ENCODE data around the gene RCAN1.

Gene RCAN1

DNA sequence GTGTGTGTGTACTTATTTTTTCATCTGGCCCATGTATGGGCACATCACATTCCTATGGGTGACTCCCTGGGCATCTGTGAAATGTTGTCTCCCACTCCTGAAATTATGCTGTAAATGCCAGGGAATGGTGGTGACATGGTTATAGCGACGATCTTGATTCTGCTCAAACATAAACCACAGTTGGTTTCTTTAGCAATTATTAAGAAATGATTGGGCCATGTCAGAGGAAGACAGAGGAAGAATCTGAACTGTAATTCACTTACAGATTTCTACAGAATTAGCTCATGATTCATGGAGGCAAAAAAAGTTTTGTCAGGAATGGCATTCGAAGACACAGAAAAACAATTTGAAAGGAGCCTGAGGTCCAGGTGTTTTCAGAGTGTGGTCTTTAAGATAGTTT, 77.1 kb downstream of the RCAN1 start:
- DNase-seq (ENCODE audit: low read depth), result no peak

DNA sequence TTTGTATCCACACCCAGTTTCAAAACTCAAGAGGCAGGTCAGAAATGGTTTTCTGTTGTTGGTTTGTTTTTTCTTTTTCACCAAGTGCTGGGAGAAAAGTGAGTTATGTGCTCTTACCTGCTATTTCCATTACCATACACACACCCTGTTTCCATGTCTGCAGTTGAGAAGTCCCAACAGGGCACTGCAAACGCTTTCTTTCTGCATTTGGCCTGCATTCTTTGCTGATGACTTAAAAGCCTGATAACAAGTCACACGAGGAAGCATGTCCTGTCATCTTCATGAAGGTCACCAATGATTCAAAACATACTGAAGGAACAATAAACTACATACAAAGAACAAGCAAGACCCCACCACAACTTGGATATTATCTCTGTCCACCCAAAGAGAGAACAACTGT, 78.1 kb downstream of the RCAN1 start:
- DNase-seq (ENCODE audit: low read depth), result no peak

DNA sequence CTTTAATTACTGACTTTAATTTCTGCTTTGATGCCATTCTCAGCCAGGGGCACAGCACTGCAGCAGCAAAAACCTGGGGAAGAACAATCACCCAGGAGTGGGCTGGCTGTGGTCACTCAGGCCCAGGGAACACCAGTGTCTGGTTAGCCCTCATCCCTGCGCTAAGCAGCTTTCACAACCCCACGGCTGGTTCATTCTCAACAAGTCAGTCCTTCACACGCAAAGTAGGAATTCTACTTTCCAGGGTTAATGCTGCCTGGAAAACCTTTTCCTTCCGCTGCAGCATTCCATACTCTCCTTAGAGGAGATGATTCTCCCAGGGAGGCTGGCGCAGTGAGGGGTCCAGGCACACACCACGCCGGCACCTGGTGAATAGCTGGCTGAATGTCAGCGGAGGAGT, 78.6 kb downstream of the RCAN1 start:
- DNase-seq (ENCODE audit: low read depth), result no peak

DNA sequence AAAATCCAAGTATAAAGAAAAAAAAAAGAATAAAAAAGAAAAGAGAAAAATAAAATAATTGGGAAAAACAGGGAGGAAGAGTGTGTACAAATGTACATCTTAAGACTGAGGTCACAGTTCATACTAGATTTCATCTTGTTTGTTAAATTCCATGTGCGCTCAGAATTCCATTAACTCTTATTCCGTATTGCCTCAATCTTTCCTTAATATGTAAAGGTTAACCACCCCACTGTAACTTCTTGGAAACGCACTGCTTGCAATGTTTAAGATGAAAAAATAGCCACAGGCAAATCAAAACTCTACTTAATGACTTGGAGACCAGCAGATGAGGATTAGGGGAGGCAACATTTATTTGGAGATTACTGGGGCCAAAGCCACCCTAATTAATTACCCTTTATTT, 79.0 kb downstream of the RCAN1 start:
- no peak for DNase-seq (ENCODE audit: low read depth)

DNA sequence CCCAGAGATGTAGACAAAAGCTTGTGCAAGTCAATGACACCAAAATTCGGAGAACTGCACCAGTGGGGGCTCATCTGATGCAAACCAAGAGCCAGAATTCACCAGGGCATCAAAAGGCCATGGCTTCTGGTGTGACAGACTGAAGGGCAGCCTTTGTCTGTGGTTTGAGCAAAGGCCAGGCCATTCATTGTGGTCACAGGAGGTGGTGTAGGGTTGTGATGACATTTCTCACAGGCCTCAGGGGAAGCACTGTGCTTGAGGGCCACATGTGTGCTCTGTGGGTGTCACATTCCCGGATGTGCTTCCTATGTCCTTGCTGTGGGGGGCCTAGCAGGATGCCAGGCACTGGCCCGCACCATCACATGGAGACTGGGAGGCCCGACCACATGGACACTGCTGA, 80.4 kb downstream of the RCAN1 start:
- DNase-seq (ENCODE audit: low read depth), result no peak

DNA sequence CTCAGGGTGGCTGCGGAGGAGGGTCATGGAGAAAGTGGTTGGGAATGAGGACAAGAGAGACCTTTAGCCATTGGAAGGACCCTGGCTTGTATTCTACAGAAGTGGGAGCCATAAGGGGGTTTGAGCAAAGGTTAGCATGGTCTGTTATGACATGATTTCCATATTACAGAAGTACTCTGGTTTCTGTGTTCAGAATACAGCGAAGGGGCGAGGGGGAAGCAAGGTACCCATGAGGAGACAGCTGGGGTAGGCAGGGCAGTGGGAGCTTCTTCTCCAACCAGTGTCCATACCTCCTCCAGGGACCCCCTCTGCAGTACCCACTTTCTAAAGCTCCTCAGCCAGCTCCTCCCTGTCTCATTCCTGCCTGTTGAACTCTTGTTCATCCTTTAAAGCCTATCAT, 81.0 kb downstream of the RCAN1 start:
- no peak for DNase-seq (ENCODE audit: low read depth)

DNA sequence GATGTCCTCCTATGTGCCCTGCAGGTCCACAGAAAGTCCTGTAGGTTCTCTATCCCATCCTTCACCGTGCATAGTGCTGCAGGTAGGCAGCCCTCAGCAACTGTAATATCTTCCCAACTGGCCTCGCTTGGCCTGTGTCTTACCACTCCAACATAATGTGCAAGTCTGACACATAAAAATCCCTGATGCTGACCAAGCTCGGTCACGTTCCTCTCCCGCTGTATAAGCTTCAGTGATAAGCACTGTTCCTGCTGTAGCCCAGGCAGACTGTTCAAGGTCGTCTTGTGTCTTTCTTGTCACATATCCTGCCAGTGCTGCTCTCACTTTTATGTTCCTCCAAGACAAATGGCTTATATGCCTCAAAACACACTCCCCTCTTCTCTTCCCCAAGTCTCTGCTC, 83.5 kb downstream of the RCAN1 start:
- DNase-seq (ENCODE audit: low read depth), result no peak

DNA sequence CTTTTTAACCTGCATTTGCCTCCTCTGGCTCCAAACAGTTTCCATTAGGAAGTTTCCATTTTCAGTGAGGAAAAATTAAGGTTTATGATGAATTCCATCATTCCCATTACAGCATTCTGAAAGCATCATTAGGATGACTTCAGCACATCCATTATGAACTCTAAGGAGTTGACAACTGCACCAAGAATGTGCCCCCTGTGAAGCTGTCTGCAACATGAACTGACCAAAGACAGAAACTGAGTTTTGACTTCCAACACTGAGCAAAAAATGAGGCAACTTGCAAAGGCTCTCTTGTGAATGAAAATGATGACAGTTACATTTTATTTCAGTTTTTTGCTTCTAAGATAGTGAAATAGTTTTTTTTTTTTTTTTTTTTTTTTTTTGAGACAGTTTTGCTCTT, 84.7 kb downstream of the RCAN1 start:
- no peak for DNase-seq (ENCODE audit: low read depth)

DNA sequence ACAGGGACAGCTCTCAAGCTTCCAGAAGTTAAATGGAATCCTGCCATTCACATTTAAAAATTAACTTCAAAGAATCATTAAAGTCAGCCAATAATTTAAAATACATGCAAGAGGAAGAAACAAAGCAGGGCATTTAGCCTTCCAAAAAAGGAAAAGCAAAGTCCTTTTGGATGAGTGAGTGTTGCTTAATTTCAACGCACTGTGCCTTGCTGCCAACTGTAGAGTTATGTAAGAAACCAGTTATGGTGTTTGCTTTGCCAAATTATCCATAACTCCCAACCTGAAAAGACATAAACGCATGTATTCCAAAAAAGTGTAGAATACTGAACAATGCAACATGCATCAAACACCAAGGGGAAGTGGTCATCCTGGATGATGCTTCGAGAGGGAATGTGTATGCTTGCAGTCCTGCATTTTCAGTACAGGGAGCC, 86.8 kb downstream of the RCAN1 start:
- no peak for DNase-seq (ENCODE audit: low read depth)

DNA sequence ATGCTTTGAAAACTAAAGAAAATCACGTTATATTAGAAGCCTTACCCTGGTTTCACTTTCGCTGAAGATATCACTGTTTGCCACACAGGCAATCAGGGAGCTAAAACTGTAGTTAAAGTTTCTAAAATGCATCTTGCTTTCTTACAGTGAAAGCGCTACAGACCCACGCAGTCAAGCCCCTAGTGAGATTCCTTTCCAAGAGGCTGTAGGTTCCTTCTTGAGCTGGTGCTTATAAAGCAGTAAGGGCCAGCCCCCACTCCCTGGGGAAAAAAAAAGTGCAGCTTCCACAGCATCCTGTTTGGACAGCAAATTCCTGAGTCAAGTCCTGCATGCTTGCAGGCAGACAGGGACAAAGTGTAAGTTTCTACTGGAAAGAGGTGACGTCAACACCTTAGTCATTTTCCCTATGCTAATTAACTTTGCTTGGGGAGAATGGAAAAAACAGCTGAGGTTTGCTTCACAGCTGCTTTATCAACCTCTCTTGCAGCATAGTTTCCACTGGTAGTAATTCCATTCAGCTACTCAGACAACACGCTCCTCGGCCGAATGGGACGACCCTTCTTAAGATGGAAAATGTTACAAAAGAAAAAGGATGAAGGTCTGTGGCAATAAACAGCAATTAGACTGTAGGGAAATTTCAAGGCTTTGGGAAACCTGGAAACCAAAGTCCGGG, 88.2 kb downstream of the RCAN1 start:
- no peak for DNase-seq (ENCODE audit: low read depth)

DNA sequence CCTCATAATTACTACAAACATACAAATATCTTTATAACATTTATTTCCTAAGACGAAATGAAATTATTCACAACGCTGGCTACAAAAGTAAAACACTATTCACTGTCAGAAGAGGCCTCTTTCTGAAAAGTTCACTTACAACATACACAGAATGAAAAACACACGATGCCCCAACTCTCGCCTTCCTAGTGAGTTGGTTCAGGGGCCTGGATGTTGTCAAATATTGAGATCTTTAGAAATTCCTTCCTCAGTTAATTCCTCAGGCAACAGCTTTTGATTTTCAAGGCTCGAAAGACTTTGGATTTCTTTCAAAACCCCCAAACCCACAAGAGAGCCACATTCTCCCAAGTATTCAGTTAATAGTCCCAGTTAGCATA, 88.7 kb downstream of the RCAN1 start:
- no peak for DNase-seq (ENCODE audit: low read depth)

DNA sequence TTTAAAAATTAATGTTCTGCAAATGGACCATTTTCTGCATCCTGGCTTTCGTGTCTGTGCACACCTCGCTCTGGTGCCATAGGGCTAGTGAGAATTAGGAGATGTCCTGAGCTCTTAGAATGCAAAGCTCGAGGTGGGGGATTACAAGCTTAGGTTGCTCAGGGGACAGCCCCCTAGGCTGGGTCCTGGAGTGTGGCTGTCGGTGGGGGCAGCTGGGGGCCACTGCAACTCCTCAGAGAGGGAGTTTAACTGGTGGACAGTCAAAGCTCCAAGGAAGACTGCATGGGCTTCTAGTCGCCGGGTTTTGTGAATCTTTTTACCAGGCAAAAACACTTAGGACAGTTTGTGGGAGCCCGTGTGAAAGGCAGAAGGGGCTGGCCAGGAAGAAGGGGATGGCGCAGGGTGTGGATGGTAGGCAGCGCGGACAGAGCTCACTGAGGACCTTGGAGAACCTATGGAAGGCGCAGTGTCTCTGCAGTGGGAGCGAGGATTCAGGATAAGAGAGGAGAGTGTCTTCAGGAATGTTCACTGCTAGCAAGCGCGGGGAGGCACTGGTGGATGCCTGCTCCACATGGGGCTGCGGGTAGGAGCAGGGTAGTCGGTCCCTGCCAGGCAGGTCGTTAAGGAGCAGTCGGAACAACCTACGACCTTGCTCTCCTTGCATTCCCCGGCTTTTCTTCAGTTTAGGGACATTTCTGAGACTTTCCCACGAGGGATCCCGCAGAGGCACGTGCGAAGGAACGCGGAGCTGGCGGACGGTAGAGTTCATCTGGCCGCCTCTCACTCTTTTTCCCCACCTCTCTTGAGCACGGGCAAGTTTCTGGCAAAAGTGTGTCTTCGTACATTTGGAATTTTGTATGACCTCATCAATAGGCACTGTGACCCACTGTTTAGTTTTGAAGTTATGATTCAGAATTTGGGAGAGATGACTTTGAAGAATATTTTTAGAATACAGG, 90.0 kb downstream of the RCAN1 start:
- DNase-seq (ENCODE audit: low read depth), result no peak

DNA sequence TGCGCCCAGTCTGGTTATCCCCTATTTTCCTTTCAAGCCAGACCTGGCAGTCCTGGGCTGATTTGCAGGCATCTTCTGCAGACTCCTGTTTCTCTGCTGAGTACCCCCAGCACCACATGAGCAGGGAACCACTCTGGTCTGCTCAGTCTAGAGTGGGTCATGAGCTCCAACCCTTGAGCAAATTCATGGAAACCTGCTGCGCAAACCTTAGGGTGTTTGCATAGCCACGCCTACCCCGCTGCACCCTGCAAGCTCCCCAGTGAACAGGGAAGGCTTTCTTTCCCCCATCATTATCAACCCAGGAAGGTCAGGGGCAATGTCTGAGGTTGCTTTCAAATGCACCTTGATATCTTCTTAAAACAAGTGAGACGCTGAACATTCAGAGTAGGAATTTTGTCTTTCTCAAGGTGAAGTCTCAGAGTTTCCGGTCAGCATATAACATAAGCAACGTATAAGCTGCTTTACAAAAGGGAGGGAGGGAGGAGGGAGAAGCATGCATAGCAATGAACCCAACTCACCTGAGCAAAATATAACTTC, 91.8 kb downstream of the RCAN1 start:
- DNase-seq (ENCODE audit: low read depth), result no peak

DNA sequence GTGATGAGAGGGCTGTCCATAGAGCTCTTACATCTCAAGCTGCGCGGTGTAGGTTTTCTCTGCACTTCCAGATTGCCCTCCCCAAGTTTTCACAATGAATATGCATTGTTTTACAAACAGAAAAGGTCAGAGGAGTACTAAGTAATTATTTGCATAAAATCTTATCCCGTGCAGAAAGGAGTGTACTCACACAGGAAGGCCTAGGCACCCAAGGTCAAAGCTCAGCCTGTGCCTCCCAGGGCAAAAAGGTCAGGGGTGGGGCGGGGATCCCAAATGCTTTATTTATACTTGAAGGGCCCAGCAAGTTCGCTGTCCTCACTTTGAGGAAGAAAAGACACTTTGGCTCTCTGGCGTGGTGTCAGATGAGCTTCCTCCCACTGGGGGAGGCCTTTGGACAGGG, 92.6 kb downstream of the RCAN1 start:
- no peak for DNase-seq (ENCODE audit: low read depth)

DNA sequence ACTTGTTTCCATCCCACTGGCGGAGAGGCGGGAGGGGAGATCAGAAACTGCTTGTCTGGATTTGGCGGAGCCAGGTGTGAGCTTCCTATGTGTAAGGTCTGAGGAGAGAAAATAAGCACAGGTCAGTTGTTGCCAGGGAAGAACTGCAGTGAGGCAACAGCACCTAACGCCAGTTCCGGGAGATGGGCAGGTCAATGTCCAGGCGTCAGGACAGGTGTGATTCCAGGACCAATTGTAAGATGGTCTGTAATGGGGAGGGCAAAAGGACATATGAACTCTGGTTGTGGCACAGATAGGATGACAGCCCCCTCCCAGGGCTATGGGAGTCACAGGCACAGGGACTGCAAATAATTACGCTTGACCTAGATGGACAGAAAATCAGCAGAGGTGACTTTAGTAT, 93.4 kb downstream of the RCAN1 start:
- no peak for DNase-seq (ENCODE audit: low read depth)

DNA sequence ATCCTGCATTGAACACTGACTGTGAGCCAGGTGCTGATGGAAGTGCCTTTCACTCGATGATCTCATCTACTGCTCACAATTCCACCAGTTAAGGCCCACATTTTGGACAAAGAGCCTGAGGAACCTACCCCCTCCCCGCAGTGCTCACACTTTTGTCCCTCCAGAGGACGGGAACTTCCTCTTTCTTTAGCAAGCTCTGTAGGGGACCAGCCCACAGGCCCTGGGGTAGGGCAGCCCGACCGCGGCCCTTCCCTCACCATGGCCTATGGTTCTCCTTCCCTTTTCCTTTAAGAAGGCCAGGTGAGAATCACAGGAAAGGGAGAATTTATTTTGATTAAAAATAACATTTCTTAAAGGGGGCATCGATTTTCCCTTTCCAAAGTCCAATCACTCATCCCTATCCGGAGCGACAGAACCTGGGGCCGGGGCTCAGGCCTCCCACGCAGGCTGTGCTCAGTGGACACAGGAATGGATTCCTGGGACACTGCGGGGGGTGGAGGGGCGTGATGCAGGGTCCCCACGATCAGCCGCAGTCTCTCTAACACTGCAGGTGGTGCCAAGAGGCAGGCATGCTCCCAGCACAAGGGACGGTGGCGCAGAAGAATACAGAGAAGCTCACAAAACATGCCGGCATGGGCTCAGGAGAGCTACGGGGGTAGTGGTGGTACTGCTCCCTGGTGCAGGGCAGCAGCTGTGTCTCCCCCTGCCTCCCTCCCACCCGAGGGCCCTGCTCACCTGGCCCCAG, 94.0 kb downstream of the RCAN1 start:
- DNase-seq (ENCODE audit: low read depth), result no peak

DNA sequence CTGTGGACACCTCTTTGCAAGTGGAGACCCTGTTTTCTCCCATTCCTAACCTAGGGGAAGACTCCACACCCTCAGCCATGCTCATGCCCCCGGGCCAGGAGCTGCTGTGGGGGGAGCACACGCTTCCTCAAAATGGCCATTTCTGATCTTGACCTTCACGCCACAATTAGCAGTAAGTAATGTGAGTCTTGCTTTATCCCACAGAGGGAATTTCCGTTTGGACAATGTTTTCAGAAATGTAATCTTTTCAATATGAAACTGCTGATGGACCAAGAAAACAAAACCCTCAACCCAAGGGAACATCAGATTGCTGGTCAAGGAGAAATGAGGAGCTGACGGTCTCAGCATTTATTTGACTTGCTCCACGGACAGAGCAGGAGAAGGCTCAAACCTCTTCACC, 94.6 kb downstream of the RCAN1 start:
- DNase-seq (ENCODE audit: low read depth), result no peak

DNA sequence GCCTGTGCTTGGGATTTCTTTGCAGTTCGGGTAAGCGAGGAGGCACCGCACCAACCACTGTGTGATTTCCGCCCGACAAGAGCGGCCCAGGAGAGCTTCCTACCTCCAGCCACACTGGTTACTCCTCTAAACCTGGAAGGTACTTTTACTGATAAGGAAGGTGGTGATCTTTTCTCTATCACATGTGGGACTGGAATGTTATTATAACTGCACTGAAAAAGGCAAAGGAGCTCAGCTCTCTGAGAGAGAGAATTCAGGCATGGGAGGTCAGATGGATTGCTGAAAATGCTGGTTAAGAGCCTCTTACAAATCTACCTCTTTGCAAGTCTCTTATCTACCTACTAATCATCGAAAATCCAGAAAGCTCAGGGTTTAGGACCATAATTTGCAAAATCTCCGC, 95.2 kb downstream of the RCAN1 start:
- DNase-seq (ENCODE audit: low read depth), result no peak

DNA sequence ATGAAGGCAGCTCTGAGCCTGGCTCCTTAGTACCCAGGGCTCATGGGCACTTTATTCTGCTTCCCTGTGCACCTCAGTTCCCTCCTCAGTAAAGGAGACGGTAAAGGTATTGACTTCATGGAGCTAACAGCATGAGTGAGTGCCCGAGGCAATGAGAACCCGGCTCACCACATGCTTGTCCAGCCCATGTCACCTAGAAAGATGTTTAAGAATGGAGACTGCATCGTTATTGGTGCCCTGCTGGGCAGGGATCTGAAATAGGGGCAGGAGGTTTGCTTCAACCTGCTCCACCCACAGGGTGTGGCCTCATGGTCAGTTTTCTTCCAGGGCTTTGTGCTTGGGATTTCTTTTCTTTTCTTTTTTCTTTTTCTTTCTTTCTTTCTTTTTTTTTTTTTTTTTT, 95.9 kb downstream of the RCAN1 start:
- DNase-seq (ENCODE audit: low read depth), result no peak

DNA sequence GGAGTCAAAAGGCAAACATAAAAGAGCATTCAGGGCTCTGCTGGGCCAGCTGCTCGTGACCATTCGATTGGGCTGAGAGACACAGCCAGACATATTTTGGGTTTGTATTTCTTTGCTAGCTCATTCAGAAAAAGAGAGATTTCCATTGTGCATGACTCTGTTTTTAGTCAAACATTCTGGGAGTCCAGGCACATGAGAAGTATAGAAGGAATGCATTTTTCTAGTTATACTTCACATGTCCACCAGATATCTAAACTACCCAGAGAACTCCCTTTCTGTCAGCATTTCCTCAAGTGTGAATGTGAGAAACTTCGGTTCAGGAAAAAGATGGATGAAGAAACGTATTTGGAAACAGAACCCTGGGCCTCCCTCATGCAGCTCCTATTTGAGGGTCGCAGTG, 96.6 kb downstream of the RCAN1 start:
- DNase-seq (ENCODE audit: low read depth), result no peak

DNA sequence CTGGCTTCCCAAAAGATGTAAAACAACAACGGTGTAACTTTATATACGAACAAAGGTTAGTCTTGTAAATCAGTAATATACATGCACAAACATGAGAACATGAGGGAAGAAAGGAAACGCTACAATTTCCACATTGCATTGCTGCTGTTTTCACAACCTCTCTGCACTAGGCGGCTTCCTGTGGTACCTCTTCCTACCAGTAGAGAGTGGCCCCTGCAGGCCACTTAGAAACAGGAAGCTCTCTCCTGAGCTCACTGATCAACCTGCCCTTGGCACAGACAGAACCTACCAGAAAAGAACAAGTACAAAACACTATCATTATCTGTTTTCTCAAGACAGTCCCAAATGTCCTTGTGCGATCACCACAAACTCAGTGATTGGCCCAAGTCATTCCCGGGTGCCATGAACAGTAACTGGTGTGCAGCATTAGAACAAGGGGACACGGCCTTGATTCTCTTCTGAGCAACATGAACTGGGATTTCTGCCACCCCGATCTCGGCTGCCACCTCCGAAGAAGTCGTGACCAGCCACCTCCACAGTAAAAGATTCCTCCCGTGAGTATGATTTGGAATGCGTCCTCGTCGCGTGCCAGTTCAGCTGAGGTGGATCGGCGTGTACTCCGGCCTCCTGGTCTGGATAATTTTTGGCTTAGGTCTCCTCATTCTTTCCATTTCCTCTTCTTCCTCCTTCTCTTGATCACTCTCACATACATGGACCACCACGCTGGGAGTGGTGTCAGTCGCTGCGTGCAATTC, 97.2 kb downstream of the RCAN1 start:
- no peak for DNase-seq (ENCODE audit: low read depth)

DNA sequence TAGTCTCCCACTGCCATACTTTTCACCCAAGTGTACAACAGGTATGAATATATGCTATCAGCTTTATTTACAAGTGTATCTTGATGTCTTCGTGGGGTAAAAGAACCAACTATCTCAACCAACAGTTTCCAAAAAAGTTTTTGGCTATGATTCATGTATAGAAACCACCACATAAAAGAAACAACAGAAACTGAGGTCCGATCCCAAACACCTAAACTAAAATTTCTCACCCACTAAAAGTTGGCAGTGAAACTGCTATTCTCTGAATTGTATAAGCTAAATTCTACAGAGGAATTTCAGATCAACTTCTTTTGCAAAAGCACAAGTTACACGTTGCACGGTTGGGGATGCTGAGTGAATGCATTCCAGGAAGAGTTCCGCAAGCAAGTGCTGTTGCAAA, 97.9 kb downstream of the RCAN1 start:
- no peak for DNase-seq (ENCODE audit: low read depth)
